ENCODE data around the gene EOLA2.
"Not testable (repeated sequence)": the region's sequence is repeated elsewhere in the genome, so short reads cannot be mapped to it uniquely, and the experiment has no call there.

DNA sequence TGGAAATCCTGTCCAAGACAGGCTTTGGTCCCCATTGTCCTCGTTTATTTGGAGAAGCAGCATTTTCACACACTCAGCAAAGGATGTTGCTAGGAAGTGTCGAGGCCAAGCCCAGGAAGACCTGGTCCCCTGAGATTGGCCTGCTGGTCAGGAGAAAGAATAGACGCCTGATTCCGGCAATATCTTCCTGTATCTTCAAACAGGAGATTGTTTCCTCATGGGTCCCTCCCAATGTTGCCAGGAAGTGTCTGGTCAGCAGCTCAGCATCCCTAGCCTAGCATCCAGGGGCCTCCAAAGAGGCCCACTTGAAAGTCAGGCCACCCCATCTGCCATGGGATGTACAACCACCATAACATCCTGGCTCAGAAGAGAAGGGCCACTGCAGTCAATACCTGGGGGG lies 6.9 kb downstream of the EOLA2 start:
- not testable (repeated sequence) for TF ChIP-seq CTCF (conservative IDR thresholded peaks at IDR 0.05 in 1 of 2, IDR thresholded peaks at IDR 0.05 in 1 of 2; ENCODE audit: extremely low read depth in 1 of 2, insufficient read depth in 1 of 2, low read depth in 1 of 2, low read length in 2 of 2); EZH2 (IDR thresholded peaks at IDR 0.05; ENCODE audit: borderline replicate concordance, low read length)
